ELF-1 (cell line): ENCODE results near the gene PHAX.
"Not testable (repeated sequence)": the region's sequence is repeated elsewhere in the genome, so short reads cannot be mapped to it uniquely, and the experiment has no call there.

Experiments used
- DNase-seq: peaks from one replicate; pipeline ENCODE4 v3.0.0-alpha.2; 2016; ENCODE audit warnings: low read depth, low spot score

The PHAX gene

GRCh38 chr5:126656401-126657007, 55.8 kb downstream of the PHAX start:
- no peak for DNase-seq

GRCh38 chr5:126658561-126658960, 57.8 kb downstream of the PHAX start:
- peak; percentile 21 for DNase-seq

- no peak for DNase-seq
These were observed 59.2 kb downstream of the PHAX start for GRCh38 chr5:126659805-126660482.

DNA sequence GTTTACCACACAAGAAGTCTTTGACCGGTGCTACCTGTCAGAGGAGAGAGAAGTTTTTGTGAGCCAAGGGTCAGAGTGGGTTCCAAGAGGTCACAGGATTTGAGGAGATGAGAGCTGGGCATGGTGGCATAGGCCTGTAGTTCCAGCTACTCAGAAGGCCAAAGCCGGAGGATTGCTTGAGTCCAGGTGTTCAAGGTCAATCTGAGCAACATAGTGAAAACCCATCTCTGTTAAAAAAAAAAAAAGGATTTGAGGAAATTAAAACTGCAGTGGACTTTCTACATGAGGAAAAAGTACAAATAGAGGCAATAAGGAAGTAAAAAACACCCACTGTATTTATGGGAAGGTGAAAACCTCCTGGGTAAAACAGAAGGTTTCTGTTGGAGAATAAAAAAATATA, 63.8 kb downstream of the PHAX start:
- DNase-seq: no peak

DNA sequence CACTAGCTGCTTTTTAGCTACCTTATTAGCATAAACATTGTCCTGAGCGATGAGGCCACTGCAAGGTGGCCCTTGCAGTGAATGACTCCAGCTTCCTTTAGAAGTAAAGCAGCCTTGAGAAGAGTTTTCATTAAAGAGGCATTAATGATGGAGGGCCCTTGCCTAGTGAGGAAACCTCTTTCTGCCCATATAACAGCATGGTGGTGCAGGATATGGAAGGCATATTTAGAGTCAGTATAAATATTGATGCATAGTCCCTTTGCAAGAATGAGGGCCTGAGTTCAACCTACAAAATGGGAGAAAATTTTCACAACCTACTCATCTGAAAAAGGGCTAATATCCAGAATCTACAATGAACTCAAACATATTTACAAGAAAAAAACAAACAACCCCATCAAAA, 69.4 kb downstream of the PHAX start:
- DNase-seq: not testable (repeated sequence)

- DNase-seq: not testable (repeated sequence)
These were observed 70.9 kb downstream of the PHAX start for GRCh38 chr5:126671681-126672080.

- no peak for DNase-seq
These were observed 72.7 kb downstream of the PHAX start for GRCh38 chr5:126673477-126673876.

- peak; percentile 55 for DNase-seq
These were observed 73.4 kb downstream of the PHAX start for GRCh38 chr5:126674145-126674544.

DNA sequence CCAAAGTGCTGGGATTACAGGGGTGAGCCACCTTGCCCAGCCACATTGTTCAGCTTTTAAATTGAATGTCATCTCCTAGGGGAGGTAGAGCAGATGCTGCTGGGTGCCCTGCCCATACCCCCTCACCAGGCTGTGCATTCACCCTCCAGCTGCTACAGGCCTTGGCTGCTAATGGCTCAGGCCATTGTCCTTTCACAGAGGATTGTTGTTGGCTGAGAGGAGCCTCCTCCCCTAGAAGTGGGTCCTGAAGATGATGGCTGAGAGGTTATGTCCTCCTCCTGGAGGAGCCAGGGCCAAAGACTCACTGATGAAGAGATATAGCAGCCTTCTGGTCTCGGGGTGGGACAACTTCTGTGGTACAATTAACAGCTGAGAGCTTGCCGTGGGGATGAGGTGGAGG, 74.6 kb downstream of the PHAX start:
- DNase-seq: peak; percentile 10

DNA sequence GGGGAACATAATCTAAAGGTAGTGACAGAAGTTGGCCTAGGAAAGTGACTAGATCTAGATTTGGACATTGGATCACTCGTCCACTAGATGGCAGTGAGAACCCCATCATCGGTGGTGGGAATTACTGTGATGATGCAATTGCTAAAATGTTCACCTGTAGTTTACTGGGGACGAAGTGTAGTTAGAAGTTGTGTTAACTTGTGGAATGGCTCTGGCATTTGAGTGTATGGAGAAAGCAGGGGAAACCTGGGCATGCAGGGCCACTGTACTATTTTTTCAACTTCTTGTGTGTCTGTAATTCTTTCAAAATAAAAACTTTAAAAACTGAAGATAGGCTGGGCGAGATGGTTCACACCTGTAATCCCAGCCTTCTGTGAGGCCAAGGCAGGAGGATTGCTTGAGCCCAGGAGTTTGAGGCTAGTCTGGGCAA, 75.5 kb downstream of the PHAX start:
- DNase-seq: peak; percentile 60
